Amygdala (tissue), 56 donors: ENCODE results near the gene SSBP4.
A peak's percentile ranks its signal among the peaks of the same experiment; 100 is the strongest.

ENCODE experiments used
- DNase-seq, 56 donors: peaks; one replicate each; lab custom pipeline; 2025; lab: John Stamatoyannopoulos, UW

The SSBP4 gene

GRCh38 chr19:18457483-18458331, 38.5 kb downstream of the SSBP4 start:
- no peak for DNase-seq

GRCh38 chr19:18460900-18461299, 41.7 kb downstream of the SSBP4 start:
- no peak for DNase-seq

- no peak for DNase-seq
Observed at GRCh38 chr19:18461471-18461870, 42.3 kb downstream of the SSBP4 start.

GRCh38 chr19:18464646-18465045, 45.4 kb downstream of the SSBP4 start:
- peak in 55 of 56 donors; percentile 10 to 94 (median 73) for DNase-seq

GRCh38 chr19:18465214-18465963, 46.2 kb downstream of the SSBP4 start:
- DNase-seq: peak in 1 of 56 donors; percentile 12

GRCh38 chr19:18465964-18466339, 46.8 kb downstream of the SSBP4 start:
- no peak for DNase-seq

GRCh38 chr19:18466354-18466753, 47.2 kb downstream of the SSBP4 start:
- DNase-seq: no peak

- no peak for DNase-seq
Observed at GRCh38 chr19:18467978-18468377, 48.8 kb downstream of the SSBP4 start.

GRCh38 chr19:18468517-18468916, 49.3 kb downstream of the SSBP4 start:
- no peak for DNase-seq

- peak in 17 of 56 donors; percentile 3 to 62 (median 25) for DNase-seq
Observed at GRCh38 chr19:18469069-18469846, 50.1 kb downstream of the SSBP4 start.

- no peak for DNase-seq
Observed at GRCh38 chr19:18470787-18471186, 51.6 kb downstream of the SSBP4 start.

- DNase-seq: no peak
Observed at GRCh38 chr19:18473003-18473705, 54.0 kb downstream of the SSBP4 start.

GRCh38 chr19:18473706-18474087, 54.5 kb downstream of the SSBP4 start:
- DNase-seq: no peak

GRCh38 chr19:18474366-18474887, 55.2 kb downstream of the SSBP4 start:
- DNase-seq: no peak

GRCh38 chr19:18475004-18475453, 55.8 kb downstream of the SSBP4 start:
- DNase-seq: no peak

- no peak for DNase-seq
Observed at GRCh38 chr19:18475762-18476331, 56.6 kb downstream of the SSBP4 start.

- no peak for DNase-seq
Observed at GRCh38 chr19:18476507-18477041, 57.4 kb downstream of the SSBP4 start.

GRCh38 chr19:18477042-18477779, 58.0 kb downstream of the SSBP4 start:
- no peak for DNase-seq

- DNase-seq: no peak
Observed at GRCh38 chr19:18477974-18478373, 58.8 kb downstream of the SSBP4 start.
